ENCODE data around the gene LRRC14B. TPM values are rescaled to one million over a fixed set of nuclear protein-coding genes. Genes with fewer than 3 reads are reported as not detected.

The LRRC14B gene
- total and polyA plus RNA-seq, 2 experiments from 2014 or later: not detected

- no peak overlapping the region for H2AFZ ChIP-seq
- DNase-seq (ENCODE audit: low spot score) (no peak), ATAC-seq (no peak; the same call in 1 of the 3 replicates)
- H3K4me1 ChIP-seq (ENCODE audit: insufficient read depth): no peaks in the 10 kb centered on the region
- Mint-ChIP-seq H3K27me3 (ENCODE audit: insufficient read depth, low read depth, poor library complexity) (peaks cover 9% of the 10 kb centered on the region), H3K27ac (no peak overlapping the region), H3K36me3 (ENCODE audit: low read depth) (peaks cover 38% of the 10 kb centered on the region), H3K4me1 (peaks cover 5% of the 10 kb centered on the region; the same call in 1 of the 3 replicates), H3K9me3 (peaks cover 19% of the 10 kb centered on the region), H3K4me3 (no peak overlapping the region)
- H3K36me3 ChIP-seq (ENCODE audit: insufficient read depth): no peaks in the 10 kb centered on the region
- no peaks in the 10 kb centered on the region for H3K79me2 ChIP-seq (replicated peaks; ENCODE audit: insufficient read depth)
- H3K27me3 ChIP-seq (ENCODE audit: insufficient read depth): no peaks in the 10 kb centered on the region
- no peaks in the 10 kb centered on the region; the same call in 1 of the 2 replicates for H4K20me1 ChIP-seq (replicated peaks; ENCODE audit: insufficient read depth)
- H3F3A ChIP-seq (replicated peaks; ENCODE audit: low read depth): peaks cover 8% of the 10 kb centered on the region; the same call in 1 of the 2 replicates
- H3K4me2 ChIP-seq: no peak overlapping the region
- H3K4me3 ChIP-seq: no peak overlapping the region
- TF ChIP-seq JUNB (IDR thresholded peaks at IDR 0.05; ENCODE audit: unreplicated experiment) (no peak), EZH2phosphoT487 (IDR thresholded peaks at IDR 0.05; ENCODE audit: unreplicated experiment) (no peak)
- H3K27ac ChIP-seq (ENCODE audit: low read depth): no peak overlapping the region
- no peaks in the 10 kb centered on the region for H3K9me2 ChIP-seq (ENCODE audit: insufficient read depth)
Measured at GRCh38 chr5:167511-167910, 23.8 kb upstream of the LRRC14B start.

GRCh38 chr5:167982-168660, 23.2 kb upstream of the LRRC14B start:
- Histone ChIP-seq H3K27me3 (ENCODE audit: insufficient read depth) (no peaks in the 10 kb centered on the region), H3K9me2 (ENCODE audit: insufficient read depth) (no peaks in the 10 kb centered on the region), H3K4me2 (no peak overlapping the region), H3K4me3 (no peak overlapping the region), H3K4me1 (ENCODE audit: insufficient read depth) (no peaks in the 10 kb centered on the region), H3K27ac (ENCODE audit: low read depth) (0 out of 2 replicates have a peak overlapping the region, but pooled peaks have one; percentile 39), H2AFZ (no peak overlapping the region), H3K36me3 (ENCODE audit: insufficient read depth) (no peaks in the 10 kb centered on the region), H4K20me1 (replicated peaks; ENCODE audit: insufficient read depth) (no peaks in the 10 kb centered on the region; the same call in 1 of the 2 replicates), H3K79me2 (replicated peaks; ENCODE audit: insufficient read depth) (no peaks in the 10 kb centered on the region), H3F3A (replicated peaks; ENCODE audit: low read depth) (peaks cover 8% of the 10 kb centered on the region; the same call in 1 of the 2 replicates)
- Mint-ChIP-seq H3K36me3 (ENCODE audit: low read depth) (peaks cover 42% of the 10 kb centered on the region), H3K27ac (no peak overlapping the region), H3K9me3 (peaks cover 19% of the 10 kb centered on the region), H3K4me1 (peaks cover 5% of the 10 kb centered on the region; the same call in 1 of the 3 replicates), H3K27me3 (ENCODE audit: insufficient read depth, low read depth, poor library complexity) (peaks cover 15% of the 10 kb centered on the region), H3K4me3 (no peak overlapping the region)
- no peak for ATAC-seq
- DNase-seq (ENCODE audit: low spot score): no peak
- TF ChIP-seq POLR2AphosphoS5 (IDR thresholded peaks at IDR 0.05; ENCODE audit: low read depth) (no peak), STAT1 (IDR thresholded peaks at IDR 0.05; ENCODE audit: unreplicated experiment) (no peak), ETS1 (IDR thresholded peaks at IDR 0.05) (no peak), NANOG (IDR thresholded peaks at IDR 0.05; ENCODE audit: borderline replicate concordance) (no peak), ZNF331 (CRISPR knock-in tag; IDR thresholded peaks at IDR 0.05; ENCODE audit: low read depth) (no peak), REST (IDR thresholded peaks at IDR 0.05; ENCODE audit: unreplicated experiment) (no peak), EZH2phosphoT487 (IDR thresholded peaks at IDR 0.05; ENCODE audit: unreplicated experiment) (no peak), ZNF114 (CRISPR knock-in tag; IDR thresholded peaks at IDR 0.05) (no peak), EZH2 (IDR thresholded peaks at IDR 0.05; ENCODE audit: low read depth, unreplicated experiment) (no peak), ZNF462 (CRISPR knock-in tag; IDR thresholded peaks at IDR 0.05) (no peak)

Measured in GM23338 (cell line).